HEK293 (cell line): ENCODE data around the gene ZBTB8A.

Source experiments
- CTCF ChIA-PET: fragments of 350-600 bp; formaldehyde crosslinking; extraction: SDS; loops from one replicate; lab custom pipeline; 2021; ENCODE audit warnings: antibody characterized with exemption; lab: Yijun Ruan, JAX
- POLR2A ChIA-PET: fragments of 300-600 bp; formaldehyde crosslinking; extraction: SDS; loops from one replicate; lab custom pipeline; 2020; ENCODE audit warnings: antibody characterized with exemption, inconsistent platforms; lab: Yijun Ruan, JAX
- H3K27ac ChIP-seq: fragments of 200-500 bp; sonication (Bioruptor generic); 2 replicates; pipeline ENCODE4 v1.5.1; 2014; ENCODE audit warnings: low read depth, low read length, control low read depth, inconsistent platforms; ENCODE audit errors: extremely low read depth
- H3K36me3 ChIP-seq, 2 experiments: fragments of 200-500 bp in 1 of 2; sonication (Bioruptor generic) in 1 of 2; 1 replicate in 1 of 2; 2 replicates in 1 of 2; pipeline ENCODE4 v1.5.1; 2014 to 2017; ENCODE audit warnings: inconsistent platforms in 2 of 2, low read length in 2 of 2; ENCODE audit not compliant: control insufficient read depth in 2 of 2, insufficient read depth in 1 of 2
- H3K4me1 ChIP-seq: fragments of 200-500 bp; sonication (Bioruptor generic); 2 replicates; pipeline ENCODE4 v1.5.1; 2014; ENCODE audit warnings: mild to moderate bottlenecking, low read length, inconsistent platforms; ENCODE audit not compliant: control insufficient read depth, insufficient read depth
- H3K4me3 ChIP-seq: 2 replicates; pipeline ENCODE4 v1.5.1; 2011; ENCODE audit warnings: low read depth, mild to moderate bottlenecking, control low read depth, low read length, moderate library complexity
- H3K9me3 ChIP-seq: fragments of 200-500 bp; sonication (Bioruptor generic); 2 replicates; pipeline ENCODE4 v1.5.1; 2014; ENCODE audit warnings: low read depth, low read length, inconsistent platforms; ENCODE audit not compliant: control insufficient read depth, insufficient read depth
- EGR2 ChIP-seq: fragments of 450-650 bp; formaldehyde crosslinking; IDR thresholded peaks from 2 replicates; pipeline ENCODE4 v1.5.1; 2016; ENCODE audit warnings: low read depth, missing biosample characterization, missing genetic modification characterization
- ELK4 ChIP-seq: IDR thresholded peaks from 2 replicates; pipeline ENCODE4 v1.6.1; 2011; ENCODE audit warnings: mild to moderate bottlenecking, low read depth, low read length, borderline replicate concordance
- OVOL3 ChIP-seq: fragments of 450-650 bp; formaldehyde crosslinking; IDR thresholded peaks from 2 replicates; pipeline ENCODE4 v1.5.1; 2016; ENCODE audit warnings: missing biosample characterization, missing genetic modification characterization
- REPIN1 ChIP-seq: fragments of 450-650 bp; formaldehyde crosslinking; IDR thresholded peaks from 2 replicates; pipeline ENCODE4 v1.5.1; 2017; ENCODE audit warnings: missing biosample characterization, missing genetic modification characterization, low read depth
- SCRT1 ChIP-seq: fragments of 450-650 bp; formaldehyde crosslinking; IDR thresholded peaks from 2 replicates; pipeline ENCODE4 v1.5.1; 2016; ENCODE audit warnings: missing biosample characterization, missing genetic modification characterization, borderline replicate concordance
- SCRT2 ChIP-seq: fragments of 450-650 bp; formaldehyde crosslinking; IDR thresholded peaks from 2 replicates; pipeline ENCODE4 v1.5.1; 2016; ENCODE audit warnings: missing biosample characterization, missing genetic modification characterization
- ZFP3 ChIP-seq: fragments of 450-650 bp; formaldehyde crosslinking; IDR thresholded peaks from 2 replicates; pipeline ENCODE4 v1.5.1; 2016; ENCODE audit warnings: low read depth, missing biosample characterization, missing genetic modification characterization
- ZFP41 ChIP-seq: fragments of 450-650 bp; formaldehyde crosslinking; IDR thresholded peaks from 2 replicates; pipeline ENCODE4 v1.5.1; 2016; ENCODE audit warnings: missing biosample characterization, missing genetic modification characterization, borderline replicate concordance
- ZIC2 ChIP-seq: fragments of 450-650 bp; formaldehyde crosslinking; IDR thresholded peaks from 2 replicates; pipeline ENCODE4 v1.5.1; 2016; ENCODE audit warnings: missing biosample characterization, missing genetic modification characterization
- ZNF266 ChIP-seq: fragments of 450-650 bp; formaldehyde crosslinking; IDR thresholded peaks from 2 replicates; pipeline ENCODE4 v1.5.1; 2016; ENCODE audit warnings: missing biosample characterization, missing genetic modification characterization, low read depth
- ZNF324 ChIP-seq: fragments of 450-650 bp; formaldehyde crosslinking; IDR thresholded peaks from 2 replicates; pipeline ENCODE4 v1.5.1; 2016; ENCODE audit warnings: missing biosample characterization, missing genetic modification characterization
- ZNF350 ChIP-seq: fragments of 450-650 bp; formaldehyde crosslinking; IDR thresholded peaks from 2 replicates; pipeline ENCODE4 v1.5.0; 2017; ENCODE audit warnings: missing biosample characterization, mild to moderate bottlenecking, missing genetic modification characterization
- ZNF391 ChIP-seq: fragments of 450-650 bp; formaldehyde crosslinking; IDR thresholded peaks from 2 replicates; pipeline ENCODE4 v1.5.1; 2016; ENCODE audit warnings: low read depth, missing biosample characterization, missing genetic modification characterization, borderline replicate concordance
- ZNF394 ChIP-seq: fragments of 450-650 bp; formaldehyde crosslinking; IDR thresholded peaks from 2 replicates; pipeline ENCODE4 v1.5.1; 2016; ENCODE audit warnings: missing biosample characterization, missing genetic modification characterization, mild to moderate bottlenecking, moderate library complexity, borderline replicate concordance
- ZNF473 ChIP-seq: fragments of 450-650 bp; formaldehyde crosslinking; IDR thresholded peaks from 2 replicates; pipeline ENCODE4 v1.5.1; 2017; ENCODE audit warnings: missing biosample characterization, missing genetic modification characterization
- ZNF660 ChIP-seq: fragments of 450-650 bp; IDR thresholded peaks from 2 replicates; pipeline ENCODE4 v1.5.1; 2018; ENCODE audit warnings: missing biosample characterization, mild to moderate bottlenecking, missing genetic modification characterization
- TF ChIP-seq, protein P1 (sequence below): fragments of 450-650 bp; formaldehyde crosslinking; IDR thresholded peaks from 2 replicates; pipeline ENCODE4 v1.5.1; 2016; ENCODE audit warnings: missing biosample characterization, missing genetic modification characterization
- TF ChIP-seq, protein P2 (sequence below): fragments of 450-650 bp; formaldehyde crosslinking; IDR thresholded peaks from 2 replicates; pipeline ENCODE4 v1.5.1; 2017; ENCODE audit warnings: missing biosample characterization, mild to moderate bottlenecking, missing genetic modification characterization, moderate library complexity
- TF ChIP-seq, protein P3 (sequence below): fragments of 450-650 bp; formaldehyde crosslinking; IDR thresholded peaks from 2 replicates; pipeline ENCODE4 v1.5.1; 2016; ENCODE audit warnings: missing biosample characterization, missing genetic modification characterization, borderline replicate concordance

ZBTB8A gene

GRCh38 chr1:32521165-32521564 lies 18.1 kb upstream of the ZBTB8A start:
- POLR2A ChIA-PET, result interaction anchor here (0.5 to 1.5 kb wide), 11 partner anchors 14 to 509 kb away, joined by 3 to 8 read pairs (median 4); partner anchors contain the start of genes RBBP4 and RNF19B
- Histone ChIP-seq H3K4me3 (no peak overlapping the region), H3K9me3 (no peaks in the 10 kb centered on the region), H3K4me1 (no peaks in the 10 kb centered on the region), H3K27ac (no peak overlapping the region), H3K36me3 (no peaks in the 10 kb centered on the region)
- TF ChIP-seq SCRT2 (tag by site-specific recombination) (peak; percentile 88), ZFP3 (tag by site-specific recombination) (no peak), ZNF266 (tag by site-specific recombination) (no peak), ZIC2 (tag by site-specific recombination) (peak; percentile 31; the same call in 1 of the 2 replicates), SCRT1 (tag by site-specific recombination) (peak; percentile 90; the same call in 1 of the 2 replicates), REPIN1 (tag by site-specific recombination) (no peak), ZNF473 (tag by site-specific recombination) (no peak)
- TF ChIP-seq, protein P1, sequence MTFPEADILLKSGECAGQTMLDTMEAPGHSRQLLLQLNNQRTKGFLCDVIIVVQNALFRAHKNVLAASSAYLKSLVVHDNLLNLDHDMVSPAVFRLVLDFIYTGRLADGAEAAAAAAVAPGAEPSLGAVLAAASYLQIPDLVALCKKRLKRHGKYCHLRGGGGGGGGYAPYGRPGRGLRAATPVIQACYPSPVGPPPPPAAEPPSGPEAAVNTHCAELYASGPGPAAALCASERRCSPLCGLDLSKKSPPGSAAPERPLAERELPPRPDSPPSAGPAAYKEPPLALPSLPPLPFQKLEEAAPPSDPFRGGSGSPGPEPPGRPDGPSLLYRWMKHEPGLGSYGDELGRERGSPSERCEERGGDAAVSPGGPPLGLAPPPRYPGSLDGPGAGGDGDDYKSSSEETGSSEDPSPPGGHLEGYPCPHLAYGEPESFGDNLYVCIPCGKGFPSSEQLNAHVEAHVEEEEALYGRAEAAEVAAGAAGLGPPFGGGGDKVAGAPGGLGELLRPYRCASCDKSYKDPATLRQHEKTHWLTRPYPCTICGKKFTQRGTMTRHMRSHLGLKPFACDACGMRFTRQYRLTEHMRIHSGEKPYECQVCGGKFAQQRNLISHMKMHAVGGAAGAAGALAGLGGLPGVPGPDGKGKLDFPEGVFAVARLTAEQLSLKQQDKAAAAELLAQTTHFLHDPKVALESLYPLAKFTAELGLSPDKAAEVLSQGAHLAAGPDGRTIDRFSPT (tag by site-specific recombination), result 0 out of 2 replicates have a peak, but pooled peaks have one; percentile 48
- TF ChIP-seq, protein P2, sequence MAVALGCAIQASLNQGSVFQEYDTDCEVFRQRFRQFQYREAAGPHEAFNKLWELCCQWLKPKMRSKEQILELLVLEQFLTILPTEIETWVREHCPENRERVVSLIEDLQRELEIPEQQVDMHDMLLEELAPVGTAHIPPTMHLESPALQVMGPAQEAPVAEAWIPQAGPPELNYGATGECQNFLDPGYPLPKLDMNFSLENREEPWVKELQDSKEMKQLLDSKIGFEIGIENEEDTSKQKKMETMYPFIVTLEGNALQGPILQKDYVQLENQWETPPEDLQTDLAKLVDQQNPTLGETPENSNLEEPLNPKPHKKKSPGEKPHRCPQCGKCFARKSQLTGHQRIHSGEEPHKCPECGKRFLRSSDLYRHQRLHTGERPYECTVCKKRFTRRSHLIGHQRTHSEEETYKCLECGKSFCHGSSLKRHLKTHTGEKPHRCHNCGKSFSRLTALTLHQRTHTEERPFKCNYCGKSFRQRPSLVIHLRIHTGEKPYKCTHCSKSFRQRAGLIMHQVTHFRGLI (tag by site-specific recombination), result 0 out of 2 replicates have a peak, but pooled peaks have one; percentile 8
- CTCF ChIA-PET, result interaction anchor here (0.6 to 2.4 kb wide), 22 partner anchors 14 to 353 kb away, joined by 3 to 18 read pairs (median 4); partner anchors contain the start of gene ZBTB8B

GRCh38 chr1:32525053-32525452 lies 14.2 kb upstream of the ZBTB8A start:
- CTCF ChIA-PET, result interaction anchor here (0.7 to 1.0 kb wide), 2 partner anchors 86 to 288 kb away, joined by 3 to 4 read pairs; no protein-coding TSS in a partner anchor
- TF ChIP-seq ZNF394, result peak; percentile 67; the same call in 1 of the 2 replicates
- no peak for TF ChIP-seq ZFP41 (tag by site-specific recombination)

DNA sequence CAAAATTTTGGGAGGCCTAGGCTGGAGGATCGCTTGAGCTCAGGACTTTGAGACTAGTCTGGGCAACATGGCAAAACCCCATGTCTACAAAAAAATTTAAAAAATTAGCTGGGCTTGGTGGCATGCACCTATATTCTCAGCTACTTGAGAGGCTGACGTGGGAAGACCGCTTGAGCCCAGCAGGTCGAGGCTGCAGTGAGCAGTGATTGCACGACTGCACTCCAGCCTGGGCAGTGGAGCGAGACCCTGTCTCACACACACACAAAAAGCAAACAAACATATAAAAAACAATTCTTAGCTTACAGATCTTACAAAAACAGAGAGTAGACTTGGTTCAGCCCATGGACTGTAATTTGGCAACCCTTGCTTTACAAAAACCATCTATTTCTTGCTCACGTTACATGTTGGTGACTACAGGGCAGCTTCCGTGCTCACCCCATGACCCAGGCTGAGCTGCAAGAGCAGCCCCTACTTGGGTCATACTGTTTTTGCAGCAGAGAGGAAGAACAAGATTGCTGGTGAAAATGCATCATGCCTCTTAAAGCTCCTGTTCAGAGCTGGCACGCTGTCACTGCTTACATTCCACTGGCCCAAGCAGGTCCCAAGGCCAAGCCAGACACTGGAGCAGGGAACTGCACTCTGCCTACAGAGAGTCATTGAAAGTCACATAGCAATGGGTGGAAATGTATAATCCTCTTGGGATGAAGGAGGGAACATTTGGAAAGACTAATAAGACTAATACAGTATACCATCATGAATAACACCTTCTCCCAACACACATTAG lies 13.4 kb upstream of the ZBTB8A start:
- POLR2A ChIA-PET, result no interaction called here
- Histone ChIP-seq H3K4me1 (no peaks in the 10 kb centered on the region), H3K4me3 (no peak overlapping the region), H3K27ac (no peak overlapping the region), H3K36me3 (no peaks in the 10 kb centered on the region), H3K9me3 (no peaks in the 10 kb centered on the region)
- CTCF ChIA-PET, result interaction anchor here (1.0 kb wide), 1 partner anchor 85 kb away, joined by 3 read pairs; no protein-coding TSS in a partner anchor
- no peak for TF ChIP-seq EGR2 (tag by site-specific recombination)
- TF ChIP-seq, protein P3, sequence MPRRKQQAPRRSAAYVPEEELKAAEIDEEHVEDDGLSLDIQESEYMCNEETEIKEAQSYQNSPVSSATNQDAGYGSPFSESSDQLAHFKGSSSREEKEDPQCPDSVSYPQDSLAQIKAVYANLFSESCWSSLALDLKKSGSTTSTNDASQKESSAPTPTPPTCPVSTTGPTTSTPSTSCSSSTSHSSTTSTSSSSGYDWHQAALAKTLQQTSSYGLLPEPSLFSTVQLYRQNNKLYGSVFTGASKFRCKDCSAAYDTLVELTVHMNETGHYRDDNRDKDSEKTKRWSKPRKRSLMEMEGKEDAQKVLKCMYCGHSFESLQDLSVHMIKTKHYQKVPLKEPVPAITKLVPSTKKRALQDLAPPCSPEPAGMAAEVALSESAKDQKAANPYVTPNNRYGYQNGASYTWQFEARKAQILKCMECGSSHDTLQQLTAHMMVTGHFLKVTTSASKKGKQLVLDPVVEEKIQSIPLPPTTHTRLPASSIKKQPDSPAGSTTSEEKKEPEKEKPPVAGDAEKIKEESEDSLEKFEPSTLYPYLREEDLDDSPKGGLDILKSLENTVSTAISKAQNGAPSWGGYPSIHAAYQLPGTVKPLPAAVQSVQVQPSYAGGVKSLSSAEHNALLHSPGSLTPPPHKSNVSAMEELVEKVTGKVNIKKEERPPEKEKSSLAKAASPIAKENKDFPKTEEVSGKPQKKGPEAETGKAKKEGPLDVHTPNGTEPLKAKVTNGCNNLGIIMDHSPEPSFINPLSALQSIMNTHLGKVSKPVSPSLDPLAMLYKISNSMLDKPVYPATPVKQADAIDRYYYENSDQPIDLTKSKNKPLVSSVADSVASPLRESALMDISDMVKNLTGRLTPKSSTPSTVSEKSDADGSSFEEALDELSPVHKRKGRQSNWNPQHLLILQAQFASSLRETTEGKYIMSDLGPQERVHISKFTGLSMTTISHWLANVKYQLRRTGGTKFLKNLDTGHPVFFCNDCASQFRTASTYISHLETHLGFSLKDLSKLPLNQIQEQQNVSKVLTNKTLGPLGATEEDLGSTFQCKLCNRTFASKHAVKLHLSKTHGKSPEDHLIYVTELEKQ, result no peak
- TF ChIP-seq OVOL3 (tag by site-specific recombination), result no peak
- no peak for TF ChIP-seq ZNF324 (tag by site-specific recombination)
- TF ChIP-seq ZNF660 (tag by site-specific recombination), result no peak
- no peak for TF ChIP-seq ZNF350
- TF ChIP-seq ELK4, result no peak
- TF ChIP-seq ZNF391, result no peak

More at GRCh38 chr1:32525053-32525452, 14.2 kb upstream of the ZBTB8A start:
- H3K9me3 ChIP-seq, result no peaks in the 10 kb centered on the region
- no peak overlapping the region for H3K4me3 ChIP-seq
- no peaks in the 10 kb centered on the region for H3K36me3 ChIP-seq
- POLR2A ChIA-PET, result no interaction called here
- no peaks in the 10 kb centered on the region for H3K4me1 ChIP-seq
- H3K27ac ChIP-seq, result no peak overlapping the region
